Bronchial epithelial cell (primary cell): ENCODE data around the gene MRPL44. TPM values are rescaled to one million over a fixed set of nuclear protein-coding genes. Genes with fewer than 3 reads are reported as not detected.
A peak's percentile ranks its signal among the peaks of the same experiment; 100 is the strongest.

Source experiments
- DNase-seq: peaks from one replicate; pipeline ENCODE4 v3.0.0-alpha.2; 2010; ENCODE audit warnings: low read depth
- FAIRE-seq: peaks from 2 replicates; lab custom pipeline; 2011; peaks lifted over from hg19 to GRCh38; lab: Jason Lieb, UNC
- H3K27me3 ChIP-seq: 2 replicates; pipeline ENCODE4 v1.5.1; 2011; ENCODE audit warnings: low read length; ENCODE audit not compliant: control insufficient read depth, insufficient read depth
- H3K36me3 ChIP-seq: 2 replicates; pipeline ENCODE4 v1.5.1; 2011; ENCODE audit warnings: low read length; ENCODE audit not compliant: control insufficient read depth, insufficient read depth
- H3K4me3 ChIP-seq: 2 replicates; pipeline ENCODE4 v1.5.1; 2011; ENCODE audit warnings: mild to moderate bottlenecking, low read depth, low read length, control low read depth
- total RNA-seq: library from RNA; depleted of rRNA; stranded (reverse); fragments of >200 nt; gene quantifications from 2 replicates; pipeline ENCODE4 v1.2.1, GENCODE V29; 2014
- TF ChIP-seq, protein P1 (sequence below): IDR thresholded peaks from 2 replicates; pipeline ENCODE4 v1.5.1; 2011; ENCODE audit warnings: mild to moderate bottlenecking, moderate library complexity, low read length, control low read depth, inconsistent platforms; ENCODE audit not compliant: insufficient read depth, severe bottlenecking

The MRPL44 gene
- total RNA-seq, 1 donor from 2014 or later: 32.9 TPM

DNA sequence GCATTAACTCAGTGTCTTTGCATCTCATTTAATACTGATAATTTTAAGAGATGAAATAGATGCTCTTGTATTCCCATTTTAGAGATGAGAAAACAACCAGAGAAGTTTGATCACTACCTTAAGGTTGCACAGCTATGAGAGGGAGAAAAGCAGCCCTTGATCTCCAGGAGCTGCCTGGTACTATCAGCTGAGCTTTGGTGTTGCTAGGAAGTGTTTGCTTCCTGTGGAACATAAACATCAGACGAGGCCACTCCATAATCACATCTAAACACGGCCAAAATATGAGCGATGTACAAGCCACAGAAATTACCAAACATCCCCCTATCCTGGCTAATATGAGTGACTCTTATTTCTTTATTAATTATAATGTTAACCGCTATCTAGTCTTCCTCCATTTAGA is 11.5 kb upstream of the MRPL44 start:
- no peaks in the 10 kb centered on the region for H3K27me3 ChIP-seq
- TF ChIP-seq, protein P1, sequence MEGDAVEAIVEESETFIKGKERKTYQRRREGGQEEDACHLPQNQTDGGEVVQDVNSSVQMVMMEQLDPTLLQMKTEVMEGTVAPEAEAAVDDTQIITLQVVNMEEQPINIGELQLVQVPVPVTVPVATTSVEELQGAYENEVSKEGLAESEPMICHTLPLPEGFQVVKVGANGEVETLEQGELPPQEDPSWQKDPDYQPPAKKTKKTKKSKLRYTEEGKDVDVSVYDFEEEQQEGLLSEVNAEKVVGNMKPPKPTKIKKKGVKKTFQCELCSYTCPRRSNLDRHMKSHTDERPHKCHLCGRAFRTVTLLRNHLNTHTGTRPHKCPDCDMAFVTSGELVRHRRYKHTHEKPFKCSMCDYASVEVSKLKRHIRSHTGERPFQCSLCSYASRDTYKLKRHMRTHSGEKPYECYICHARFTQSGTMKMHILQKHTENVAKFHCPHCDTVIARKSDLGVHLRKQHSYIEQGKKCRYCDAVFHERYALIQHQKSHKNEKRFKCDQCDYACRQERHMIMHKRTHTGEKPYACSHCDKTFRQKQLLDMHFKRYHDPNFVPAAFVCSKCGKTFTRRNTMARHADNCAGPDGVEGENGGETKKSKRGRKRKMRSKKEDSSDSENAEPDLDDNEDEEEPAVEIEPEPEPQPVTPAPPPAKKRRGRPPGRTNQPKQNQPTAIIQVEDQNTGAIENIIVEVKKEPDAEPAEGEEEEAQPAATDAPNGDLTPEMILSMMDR: no peak
- DNase-seq (no peak), FAIRE-seq (no peak)
- no peaks in the 10 kb centered on the region for H3K36me3 ChIP-seq
- no peak overlapping the region for H3K4me3 ChIP-seq

GRCh38 chr2:223947711-223948205 is 9.5 kb upstream of the MRPL44 start:
- no peak overlapping the region for H3K4me3 ChIP-seq
- FAIRE-seq (no peak), DNase-seq (peak; percentile 17)
- H3K27me3 ChIP-seq: no peaks in the 10 kb centered on the region
- no peaks in the 10 kb centered on the region for H3K36me3 ChIP-seq
- TF ChIP-seq, protein P1: no peak

GRCh38 chr2:223949241-223949840 is 7.9 kb upstream of the MRPL44 start:
- FAIRE-seq (no peak), DNase-seq (no peak)
- H3K36me3 ChIP-seq: no peaks in the 10 kb centered on the region
- no peak overlapping the region for H3K4me3 ChIP-seq
- TF ChIP-seq, protein P1: no peak
- no peaks in the 10 kb centered on the region for H3K27me3 ChIP-seq

GRCh38 chr2:223950448-223951347 is 6.6 kb upstream of the MRPL44 start:
- Histone ChIP-seq H3K4me3 (no peak overlapping the region), H3K27me3 (no peaks in the 10 kb centered on the region), H3K36me3 (no peaks in the 10 kb centered on the region)
- TF ChIP-seq, protein P1: no peak
- peak; percentile 66 for DNase-seq
- FAIRE-seq: no peak

DNA sequence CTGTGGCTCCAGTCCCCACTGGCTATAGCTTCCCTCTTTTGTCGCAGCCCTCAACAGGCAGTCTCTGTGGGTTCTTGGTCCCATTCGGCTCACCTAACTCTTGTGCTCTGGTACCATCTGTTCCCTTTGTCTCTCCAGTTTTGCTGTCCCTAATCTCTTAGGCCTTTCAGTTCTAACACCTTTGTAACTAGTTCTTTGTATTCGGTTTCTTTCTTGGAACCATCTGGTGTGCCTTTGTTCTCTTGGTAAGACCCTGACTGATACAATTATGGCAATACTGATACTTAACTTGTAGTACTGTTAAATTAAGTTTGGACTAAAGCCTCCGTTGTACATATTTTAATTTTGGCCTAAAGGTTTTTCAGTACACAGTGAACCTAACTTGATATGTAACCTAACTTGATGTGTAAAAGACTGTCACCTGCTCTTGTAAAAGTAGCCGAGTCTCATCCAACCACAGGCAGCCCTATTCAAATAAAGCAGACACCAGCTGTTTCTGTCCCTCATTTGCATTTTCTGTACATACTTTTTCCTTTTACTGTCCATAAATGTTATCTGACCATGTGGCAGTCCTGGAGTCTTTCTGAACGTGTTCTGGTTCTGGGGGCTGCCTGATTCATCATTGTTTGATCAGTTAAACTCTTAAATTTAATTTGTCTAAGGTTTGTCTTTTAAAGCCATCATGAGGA is 4.8 kb upstream of the MRPL44 start:
- no peak overlapping the region for H3K4me3 ChIP-seq
- no peaks in the 10 kb centered on the region for H3K36me3 ChIP-seq
- TF ChIP-seq, protein P1: no peak
- FAIRE-seq (no peak), DNase-seq (no peak)
- H3K27me3 ChIP-seq: no peaks in the 10 kb centered on the region
